Caki2 (cell line): ENCODE measurements around the gene LIN9. TPM values are rescaled to one million over a fixed set of nuclear protein-coding genes. Genes with fewer than 3 reads are reported as not detected.
"Not testable (repeated sequence)": the region's sequence is repeated elsewhere in the genome, so short reads cannot be mapped to it uniquely, and the experiment has no call there.

Experiments used
- DNase-seq: peaks from one replicate; pipeline ENCODE4 v3.0.0-alpha.2; 2015; ENCODE audit warnings: low read depth
- in situ Hi-C: cut with HindIII; loops from 2 replicates; pipeline ENCODE4 v1.10.0; 2016; ENCODE audit warnings: low sequenced_read_pairs, low pct_unique_long_range_greater_than_20kb, mixed read lengths
- total RNA-seq: library from RNA; depleted of rRNA; stranded (reverse); fragments of >200 nt; shearing (Covaris generic); gene quantifications from 2 replicates; pipeline ENCODE4 v1.2.3, GENCODE V29; 2014; ENCODE audit warnings: low replicate concordance

The LIN9 gene
- total RNA-seq, 1 experiment from 2014 or later: 6.7 TPM

- in situ Hi-C loops: no loop called here
Observed at GRCh38 chr1:226233293-226233692, 75.7 kb downstream of the LIN9 start.

GRCh38 chr1:226226601-226227000, 82.4 kb downstream of the LIN9 start:
- in situ Hi-C loops: no loop called here
- DNase-seq: no peak

More at GRCh38 chr1:226233293-226233692, 75.7 kb downstream of the LIN9 start:
- DNase-seq: no peak

- no peak for DNase-seq
- in situ Hi-C loops: no loop called here
Observed at GRCh38 chr1:226223786-226224244, 85.1 kb downstream of the LIN9 start.

GRCh38 chr1:226223157-226223785, 85.7 kb downstream of the LIN9 start, which contains the start of gene MIXL1:
MIXL1 (plus strand) TSS chr1:226223664; CDS start chr1:226223682, 18 bp downstream.
- in situ Hi-C loops: no loop called here
- no peak for DNase-seq

- in situ Hi-C loops: no loop called here
- DNase-seq: no peak
Observed at GRCh38 chr1:226222686-226223085, 86.3 kb downstream of the LIN9 start.

DNA sequence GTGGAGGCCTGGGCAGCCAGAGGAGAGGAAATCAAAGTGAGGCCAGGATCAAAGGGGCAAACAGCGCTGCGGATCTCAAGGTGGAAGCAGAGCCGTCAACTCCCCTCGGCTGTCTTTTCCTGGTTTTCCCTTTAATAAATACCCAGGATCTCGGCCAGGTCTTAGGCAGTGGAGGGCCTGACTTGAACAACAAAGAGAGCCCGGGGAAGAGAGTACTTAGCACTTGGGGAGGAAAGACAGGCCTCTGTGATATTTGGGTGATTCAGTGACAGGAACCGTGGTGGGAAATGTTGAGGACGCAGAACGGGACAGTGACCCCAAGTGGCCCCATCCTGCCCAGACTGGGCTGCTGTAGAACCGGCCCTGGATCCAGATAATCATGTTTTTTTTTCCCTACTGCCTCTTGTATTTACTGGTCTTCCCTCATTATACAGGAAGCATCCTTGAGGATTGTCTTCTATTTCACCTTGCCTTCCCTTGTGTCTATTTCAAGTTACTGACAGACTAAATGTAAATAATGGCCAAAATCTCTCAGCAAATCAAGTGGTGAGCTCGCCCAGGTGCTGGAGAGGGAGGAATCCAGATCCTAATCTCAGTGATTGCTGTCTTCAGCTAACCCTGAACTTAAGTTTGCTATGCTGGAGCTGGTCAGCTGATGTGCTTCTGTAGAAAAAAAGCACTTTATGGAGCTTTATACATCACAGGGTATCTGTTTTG, 88.3 kb downstream of the LIN9 start:
- in situ Hi-C loops: no loop called here

GRCh38 chr1:226217273-226217672, 91.7 kb downstream of the LIN9 start:
- in situ Hi-C loops: no loop called here
- no peak for DNase-seq

More for the DNA sequence above, 88.3 kb downstream of the LIN9 start:
- no peak for DNase-seq

GRCh38 chr1:226216056-226216455, 92.9 kb downstream of the LIN9 start:
- in situ Hi-C loops: no loop called here
- no peak for DNase-seq

DNA sequence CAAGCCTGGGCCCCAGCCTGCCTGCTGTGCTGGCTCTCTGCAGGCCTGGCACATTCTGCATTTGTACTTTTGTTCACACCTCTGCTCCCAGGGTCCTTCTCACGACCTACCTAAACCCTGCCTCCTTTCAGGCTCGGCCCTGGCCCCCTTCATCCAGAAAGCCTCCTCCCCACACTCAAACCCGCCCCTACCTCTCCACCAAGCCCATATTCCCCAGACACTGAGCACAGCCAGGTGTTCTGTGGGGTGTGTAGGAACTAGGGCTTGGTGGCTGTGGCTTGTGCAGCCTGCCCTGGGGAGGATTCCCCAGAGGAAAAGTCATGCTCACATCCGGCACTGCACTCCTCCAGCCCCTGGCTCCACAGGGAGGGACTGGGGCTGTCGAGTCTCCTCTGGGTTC, 93.7 kb downstream of the LIN9 start:
- in situ Hi-C loops: no loop called here
- no peak for DNase-seq

- DNase-seq: no peak
- in situ Hi-C loops: no loop called here
Observed at GRCh38 chr1:226212545-226212944, 96.4 kb downstream of the LIN9 start.

DNA sequence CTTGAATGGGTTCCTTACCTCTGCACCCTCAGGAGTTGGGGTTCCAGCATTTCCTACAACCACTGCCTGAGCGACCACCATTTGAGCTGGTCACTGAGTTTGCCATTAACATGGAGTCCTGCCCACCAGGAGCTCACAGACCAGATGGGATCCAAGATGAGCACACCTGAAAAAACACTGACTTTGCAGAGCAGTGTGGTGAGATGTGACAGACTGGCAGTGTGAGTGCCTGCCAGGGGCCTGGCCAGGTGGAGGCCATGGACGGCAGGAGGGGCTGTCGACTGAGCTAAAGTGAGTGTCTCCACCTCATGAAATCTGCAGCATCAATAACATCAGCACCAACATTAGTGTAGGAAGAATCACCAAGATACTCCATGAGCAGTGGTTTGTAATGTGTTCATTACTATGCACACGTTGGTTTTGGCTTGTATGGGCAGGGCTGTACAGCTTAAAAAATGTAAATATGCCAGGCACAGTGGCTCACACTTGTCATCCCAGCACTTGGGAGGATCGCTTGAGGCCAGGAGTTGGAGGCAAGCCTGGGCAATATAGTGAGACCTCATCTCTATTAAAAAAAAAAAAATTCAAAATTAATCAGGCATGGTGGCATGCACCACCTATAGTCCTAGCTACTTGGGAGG, 97.7 kb downstream of the LIN9 start:
- in situ Hi-C loops: no loop called here
- no peak for DNase-seq

- in situ Hi-C loops: no loop called here
Observed at GRCh38 chr1:226210571-226211176, 98.3 kb downstream of the LIN9 start.

DNA sequence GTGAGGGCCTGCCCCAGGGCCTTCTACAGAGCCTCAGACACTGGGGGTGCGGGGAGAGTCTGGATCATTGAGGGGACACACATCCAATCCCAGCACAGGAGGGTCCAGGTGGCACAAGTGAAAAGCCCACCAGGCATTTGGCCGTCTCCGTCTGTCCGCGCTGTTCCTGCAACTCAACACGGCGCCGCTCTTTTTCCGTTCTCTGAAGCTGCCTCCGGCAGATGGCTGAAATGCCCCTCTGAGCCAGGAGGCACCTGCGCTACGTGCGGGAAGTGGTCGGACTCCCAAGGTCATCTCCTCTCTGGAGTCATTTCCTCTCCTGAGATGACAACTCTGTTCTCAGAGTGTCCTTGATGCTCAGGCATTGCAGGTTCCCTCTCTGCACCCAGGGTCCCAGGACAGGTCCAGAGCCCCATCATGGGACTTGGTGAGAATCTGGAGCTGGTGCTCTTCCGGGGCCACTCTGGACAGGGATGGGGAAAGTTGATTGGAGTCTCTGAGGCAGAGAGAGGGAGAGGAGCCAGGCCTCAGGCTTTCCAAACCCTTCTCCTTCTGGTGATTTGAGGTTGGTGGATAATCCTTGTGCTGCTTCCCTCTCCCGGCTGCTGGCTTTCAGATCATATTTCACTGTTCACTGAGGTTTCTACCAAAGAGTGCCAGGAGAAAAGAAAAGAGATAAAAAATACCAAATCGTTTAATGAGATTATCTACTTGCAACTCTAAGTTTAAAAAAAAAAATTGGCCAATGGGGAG, 99.5 kb downstream of the LIN9 start:
- DNase-seq: no peak
- in situ Hi-C loops: no loop called here

More at GRCh38 chr1:226210571-226211176, 98.3 kb downstream of the LIN9 start:
- DNase-seq: no peak

GRCh38 chr1:226207048-226207447, 101.9 kb downstream of the LIN9 start:
- no peak for DNase-seq
- in situ Hi-C loops: no loop called here

DNA sequence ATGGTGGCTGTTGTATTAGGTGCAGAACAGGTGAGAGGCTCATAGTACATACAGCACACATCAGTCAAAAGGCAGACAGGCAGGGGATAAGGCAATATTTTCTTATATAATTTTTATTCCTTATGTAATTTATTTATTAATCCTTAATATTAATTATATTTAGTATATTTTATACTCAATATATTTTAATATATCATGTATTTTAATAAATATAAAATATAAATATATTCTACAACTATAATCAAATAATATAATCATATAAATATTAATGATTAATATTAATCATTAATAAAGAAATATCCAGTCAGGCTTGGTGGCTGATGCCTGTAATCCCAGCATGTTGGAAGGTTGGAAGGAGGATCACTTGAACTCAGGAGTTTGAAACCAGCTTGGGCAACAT, 104.8 kb downstream of the LIN9 start:
- in situ Hi-C loops: no loop called here
- no peak for DNase-seq

GRCh38 chr1:226203655-226204054, 105.3 kb downstream of the LIN9 start:
- no peak for DNase-seq
- in situ Hi-C loops: no loop called here

- in situ Hi-C loops: no loop called here
- no peak for DNase-seq
Observed at GRCh38 chr1:226203240-226203639, 105.7 kb downstream of the LIN9 start.

DNA sequence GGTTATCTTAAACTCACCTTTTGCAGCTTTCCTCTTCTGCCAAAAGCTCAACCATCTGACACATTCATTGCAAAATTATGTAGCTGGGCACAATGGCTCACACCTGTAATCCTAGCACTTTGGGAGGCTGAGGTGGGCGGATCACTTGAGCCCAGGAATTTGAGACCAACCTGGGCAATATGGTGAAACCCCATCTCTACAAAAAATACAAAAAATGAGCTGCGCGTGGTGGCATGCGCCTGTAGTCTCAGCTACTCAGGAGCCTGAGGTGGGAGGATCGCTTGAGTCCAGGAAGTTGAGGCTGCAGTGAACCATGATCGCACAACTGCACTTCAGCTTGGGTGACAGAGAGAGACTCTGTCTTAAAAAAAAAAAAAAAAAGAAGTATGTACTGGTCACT, 106.3 kb downstream of the LIN9 start:
- DNase-seq, in situ Hi-C loops: not testable (repeated sequence)
